ENCODE results near the gene CPB2.

Gene CPB2

GRCh38 chr13:46045424-46045823 is 59.4 kb downstream of the CPB2 start:
- DNase-seq: no peak

GRCh38 chr13:46043647-46044046 is 61.2 kb downstream of the CPB2 start:
- DNase-seq: no peak

- no peak for DNase-seq
Observed at GRCh38 chr13:46041419-46041839, 63.4 kb downstream of the CPB2 start.

DNA sequence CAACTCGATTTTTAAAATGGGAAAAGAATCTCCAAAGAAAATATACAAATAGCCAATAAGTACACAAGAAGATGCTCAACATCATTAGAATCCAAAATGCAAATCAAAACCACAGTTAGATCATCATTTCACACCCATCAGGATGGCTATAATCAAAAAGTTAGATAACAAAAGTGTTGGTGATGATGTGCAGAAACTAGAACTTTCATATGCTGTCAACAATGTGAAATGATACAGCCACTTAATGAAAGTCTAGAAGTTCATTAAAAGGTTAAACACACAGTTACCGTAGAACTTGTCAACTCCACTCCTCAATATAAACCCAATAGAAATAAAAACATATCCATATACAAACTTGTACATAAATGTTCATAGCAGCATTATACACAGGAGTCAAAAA is 64.1 kb downstream of the CPB2 start:
- DNase-seq: no peak

DNA sequence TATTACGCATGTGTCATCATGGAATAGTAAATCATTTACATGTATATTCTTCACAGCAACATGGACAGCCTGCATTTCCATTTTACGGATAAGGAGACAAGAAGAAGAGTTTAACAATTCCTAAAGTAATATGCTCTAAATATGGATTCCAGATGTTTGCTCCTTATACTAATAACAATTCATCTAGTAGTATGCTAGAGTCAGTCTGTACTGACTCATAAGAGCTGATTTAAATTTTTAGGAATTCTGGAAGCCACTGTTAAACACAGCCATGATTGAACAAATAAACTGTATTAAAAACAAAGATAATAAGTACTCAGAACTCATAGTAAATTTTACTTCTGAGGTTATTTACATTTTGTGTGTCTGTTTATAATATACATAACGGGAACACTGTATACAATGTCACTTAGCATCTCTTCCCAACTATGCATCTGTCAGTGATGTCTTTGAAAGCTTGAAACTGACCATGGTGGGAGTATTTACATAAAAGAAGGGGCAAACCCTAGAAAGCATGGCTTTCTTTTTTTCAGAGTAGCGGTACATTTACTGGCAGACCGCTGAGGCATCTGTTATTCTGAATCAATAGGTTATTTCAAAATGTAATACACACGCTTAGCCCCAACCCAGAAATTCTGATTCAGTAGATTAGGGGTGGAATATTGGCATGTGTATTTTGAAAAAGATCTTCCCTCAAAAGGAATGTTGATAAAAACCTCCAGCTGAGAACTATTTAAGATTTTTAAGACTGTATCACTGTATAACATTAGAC is 65.2 kb downstream of the CPB2 start:
- DNase-seq: no peak

- DNase-seq: no peak
Observed at GRCh38 chr13:46038296-46038695, 66.5 kb downstream of the CPB2 start.

DNA sequence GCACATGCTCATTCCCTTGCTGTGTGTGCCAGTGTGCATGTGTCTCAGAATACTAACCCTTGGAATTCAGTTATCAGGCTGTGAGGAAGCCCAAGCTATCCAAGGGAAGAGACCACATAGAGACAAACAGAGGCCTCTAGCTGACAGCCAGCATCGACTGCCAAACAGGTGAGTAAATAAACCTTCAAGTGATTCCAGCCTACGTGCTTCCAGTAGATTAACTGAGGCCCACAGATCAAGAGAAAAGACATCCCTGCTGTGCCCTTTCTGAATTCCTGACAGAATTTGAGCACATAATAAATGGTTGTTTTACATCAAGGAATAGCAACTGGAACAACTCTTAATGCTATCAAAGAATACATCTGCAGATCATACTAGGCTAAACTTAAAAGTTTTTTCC is 69.8 kb downstream of the CPB2 start:
- no peak for DNase-seq

DNA sequence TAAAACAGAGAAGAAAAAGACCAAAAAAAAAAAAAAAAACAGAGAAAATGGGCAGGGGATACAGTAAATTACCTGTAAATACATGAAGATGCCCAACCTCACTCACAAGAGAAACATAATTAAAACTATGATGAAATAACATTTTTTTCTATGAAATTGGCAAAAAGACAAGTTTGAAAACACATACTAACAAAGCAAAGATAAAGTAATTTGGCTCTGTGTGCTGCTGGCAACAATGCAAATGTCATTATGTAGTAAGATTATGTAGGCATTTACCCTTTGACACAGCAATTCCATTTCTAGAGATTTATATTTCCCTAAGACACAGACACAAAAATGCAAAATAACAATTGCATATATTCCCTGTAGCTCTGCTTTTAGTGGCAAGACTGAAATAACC is 72.5 kb downstream of the CPB2 start:
- no peak for DNase-seq

- no peak for DNase-seq
Observed at GRCh38 chr13:46031581-46032263, 73.1 kb downstream of the CPB2 start.

GRCh38 chr13:46025157-46025556 is 79.7 kb downstream of the CPB2 start:
- DNase-seq: no peak

- DNase-seq: no peak
Observed at GRCh38 chr13:46022481-46022880, 82.4 kb downstream of the CPB2 start.

GRCh38 chr13:46016216-46016615 is 88.6 kb downstream of the CPB2 start:
- DNase-seq: no peak

- no peak for DNase-seq
Observed at GRCh38 chr13:46015366-46015765, 89.5 kb downstream of the CPB2 start.

- DNase-seq: no peak
Observed at GRCh38 chr13:46012404-46012803, 92.4 kb downstream of the CPB2 start.

DNA sequence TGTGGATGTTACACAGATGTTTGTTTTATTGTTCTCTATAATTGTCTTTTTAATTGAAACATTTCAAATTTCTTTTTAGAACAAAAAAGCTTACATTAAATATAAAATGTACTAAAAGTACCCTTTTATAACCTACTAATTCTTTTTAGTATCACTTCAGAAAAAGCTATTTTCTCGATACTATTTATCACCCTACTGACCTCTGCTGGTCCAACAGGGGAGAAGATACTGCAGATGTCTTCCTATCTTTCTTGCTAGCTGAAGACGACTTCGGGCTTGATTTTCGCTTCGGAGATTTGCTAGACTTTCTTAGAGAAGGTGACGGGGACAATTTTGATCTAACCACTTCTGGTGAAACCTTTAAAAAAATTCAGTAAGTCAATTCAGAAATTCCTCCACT is 94.7 kb downstream of the CPB2 start:
- no peak for DNase-seq

DNA sequence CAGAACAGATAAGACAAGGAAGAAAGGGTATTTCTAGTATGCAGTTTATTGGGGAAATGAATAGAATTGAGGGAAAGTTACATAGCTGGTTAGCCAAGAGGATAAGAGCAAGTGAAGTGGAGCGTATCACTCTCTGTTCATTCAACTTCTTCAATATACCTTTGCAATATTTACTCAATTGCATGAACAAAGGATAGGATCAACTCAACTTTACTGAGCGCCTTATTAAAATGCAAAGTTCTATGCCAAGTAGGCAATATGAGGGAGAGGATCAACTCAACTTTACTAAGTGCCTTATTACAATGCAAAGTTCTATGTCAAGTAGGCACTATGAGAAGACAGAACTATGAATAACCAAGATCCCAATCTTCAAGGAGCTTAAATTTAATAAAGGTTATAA is 96.2 kb downstream of the CPB2 start:
- no peak for DNase-seq

- no peak for DNase-seq
Observed at GRCh38 chr13:46006688-46007452, 98.0 kb downstream of the CPB2 start.

DNA sequence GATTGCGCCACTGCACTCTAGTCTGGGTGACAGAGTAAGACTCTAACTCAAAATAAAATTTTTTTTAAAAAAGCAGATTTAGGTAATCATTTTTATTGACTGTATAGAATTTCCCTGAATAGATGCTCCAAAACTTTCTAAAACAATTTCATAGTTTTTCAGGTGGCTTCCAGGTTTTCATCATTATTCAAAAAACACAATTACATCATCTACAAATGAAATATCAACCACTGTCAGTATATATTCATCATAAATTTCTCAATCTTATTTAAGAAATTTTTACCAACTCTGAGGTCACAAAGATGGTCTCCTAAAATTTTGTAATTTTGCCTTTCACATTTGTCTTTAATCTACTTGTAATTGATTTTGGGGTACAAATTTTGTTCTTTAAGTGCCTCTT is 100.3 kb downstream of the CPB2 start:
- DNase-seq: no peak
